ENCODE results near the gene PPHLN1.

Gene PPHLN1

DNA sequence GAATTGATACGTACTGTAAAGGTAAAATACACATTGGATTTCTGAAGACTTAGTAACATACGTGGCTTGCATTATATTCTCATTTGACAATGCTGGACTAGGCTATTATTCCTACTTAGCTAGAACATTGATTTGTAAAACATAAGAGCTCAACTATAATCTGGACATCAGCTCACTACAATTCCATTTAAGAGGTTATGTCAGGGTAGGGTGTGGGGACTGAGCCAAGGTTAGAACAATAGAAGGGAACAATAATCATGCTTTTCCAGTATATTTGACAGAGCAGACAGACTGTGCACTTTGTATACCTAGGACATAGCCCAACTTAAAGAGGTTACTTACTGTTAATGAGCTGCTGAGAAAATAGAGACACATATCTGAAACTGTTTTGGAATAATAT is 10.9 kb upstream of the PPHLN1 start:
- no peak for ATAC-seq
- TF ChIP-seq TOX (CRISPR knock-in tag; IDR thresholded peaks at IDR 0.05; ENCODE audit: borderline replicate concordance) (no peak), ZFP30 (CRISPR knock-in tag; IDR thresholded peaks at IDR 0.05) (no peak), ZFP3 (CRISPR knock-in tag; IDR thresholded peaks at IDR 0.05) (no peak), ISL1 (CRISPR knock-in tag; IDR thresholded peaks at IDR 0.05) (no peak), ESRRG (CRISPR knock-in tag; IDR thresholded peaks at IDR 0.05) (no peak), SNAI2 (CRISPR knock-in tag; IDR thresholded peaks at IDR 0.05) (no peak), ARNTL (CRISPR knock-in tag; IDR thresholded peaks at IDR 0.05; ENCODE audit: borderline replicate concordance, low read depth) (no peak), BACH2 (CRISPR knock-in tag; IDR thresholded peaks at IDR 0.05; ENCODE audit: borderline replicate concordance) (no peak), RARB (CRISPR knock-in tag; IDR thresholded peaks at IDR 0.05) (no peak), ZNF70 (CRISPR knock-in tag; IDR thresholded peaks at IDR 0.05) (no peak), PPARA (CRISPR knock-in tag; IDR thresholded peaks at IDR 0.05; ENCODE audit: borderline replicate concordance) (no peak), ZNF8 (CRISPR knock-in tag; IDR thresholded peaks at IDR 0.05) (no peak), CSDC2 (CRISPR knock-in tag; IDR thresholded peaks at IDR 0.05) (no peak)
- TF ChIP-seq, protein P1, sequence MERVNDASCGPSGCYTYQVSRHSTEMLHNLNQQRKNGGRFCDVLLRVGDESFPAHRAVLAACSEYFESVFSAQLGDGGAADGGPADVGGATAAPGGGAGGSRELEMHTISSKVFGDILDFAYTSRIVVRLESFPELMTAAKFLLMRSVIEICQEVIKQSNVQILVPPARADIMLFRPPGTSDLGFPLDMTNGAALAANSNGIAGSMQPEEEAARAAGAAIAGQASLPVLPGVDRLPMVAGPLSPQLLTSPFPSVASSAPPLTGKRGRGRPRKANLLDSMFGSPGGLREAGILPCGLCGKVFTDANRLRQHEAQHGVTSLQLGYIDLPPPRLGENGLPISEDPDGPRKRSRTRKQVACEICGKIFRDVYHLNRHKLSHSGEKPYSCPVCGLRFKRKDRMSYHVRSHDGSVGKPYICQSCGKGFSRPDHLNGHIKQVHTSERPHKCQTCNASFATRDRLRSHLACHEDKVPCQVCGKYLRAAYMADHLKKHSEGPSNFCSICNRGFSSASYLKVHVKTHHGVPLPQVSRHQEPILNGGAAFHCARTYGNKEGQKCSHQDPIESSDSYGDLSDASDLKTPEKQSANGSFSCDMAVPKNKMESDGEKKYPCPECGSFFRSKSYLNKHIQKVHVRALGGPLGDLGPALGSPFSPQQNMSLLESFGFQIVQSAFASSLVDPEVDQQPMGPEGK (CRISPR knock-in tag; IDR thresholded peaks at IDR 0.05; ENCODE audit: borderline replicate concordance) = no peak
- TF ChIP-seq, protein P2, sequence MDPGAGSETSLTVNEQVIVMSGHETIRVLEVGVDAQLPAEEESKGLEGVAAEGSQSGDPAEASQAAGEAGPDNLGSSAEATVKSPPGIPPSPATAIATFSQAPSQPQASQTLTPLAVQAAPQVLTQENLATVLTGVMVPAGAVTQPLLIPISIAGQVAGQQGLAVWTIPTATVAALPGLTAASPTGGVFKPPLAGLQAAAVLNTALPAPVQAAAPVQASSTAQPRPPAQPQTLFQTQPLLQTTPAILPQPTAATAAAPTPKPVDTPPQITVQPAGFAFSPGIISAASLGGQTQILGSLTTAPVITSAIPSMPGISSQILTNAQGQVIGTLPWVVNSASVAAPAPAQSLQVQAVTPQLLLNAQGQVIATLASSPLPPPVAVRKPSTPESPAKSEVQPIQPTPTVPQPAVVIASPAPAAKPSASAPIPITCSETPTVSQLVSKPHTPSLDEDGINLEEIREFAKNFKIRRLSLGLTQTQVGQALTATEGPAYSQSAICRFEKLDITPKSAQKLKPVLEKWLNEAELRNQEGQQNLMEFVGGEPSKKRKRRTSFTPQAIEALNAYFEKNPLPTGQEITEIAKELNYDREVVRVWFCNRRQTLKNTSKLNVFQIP (CRISPR knock-in tag; IDR thresholded peaks at IDR 0.05; ENCODE audit: borderline replicate concordance, low read depth) = no peak
- TF ChIP-seq, protein P3, sequence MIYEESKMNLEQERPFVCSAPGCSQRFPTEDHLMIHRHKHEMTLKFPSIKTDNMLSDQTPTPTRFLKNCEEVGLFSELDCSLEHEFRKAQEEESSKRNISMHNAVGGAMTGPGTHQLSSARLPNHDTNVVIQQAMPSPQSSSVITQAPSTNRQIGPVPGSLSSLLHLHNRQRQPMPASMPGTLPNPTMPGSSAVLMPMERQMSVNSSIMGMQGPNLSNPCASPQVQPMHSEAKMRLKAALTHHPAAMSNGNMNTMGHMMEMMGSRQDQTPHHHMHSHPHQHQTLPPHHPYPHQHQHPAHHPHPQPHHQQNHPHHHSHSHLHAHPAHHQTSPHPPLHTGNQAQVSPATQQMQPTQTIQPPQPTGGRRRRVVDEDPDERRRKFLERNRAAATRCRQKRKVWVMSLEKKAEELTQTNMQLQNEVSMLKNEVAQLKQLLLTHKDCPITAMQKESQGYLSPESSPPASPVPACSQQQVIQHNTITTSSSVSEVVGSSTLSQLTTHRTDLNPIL (CRISPR knock-in tag; IDR thresholded peaks at IDR 0.05; ENCODE audit: low read depth) = no peak

DNA sequence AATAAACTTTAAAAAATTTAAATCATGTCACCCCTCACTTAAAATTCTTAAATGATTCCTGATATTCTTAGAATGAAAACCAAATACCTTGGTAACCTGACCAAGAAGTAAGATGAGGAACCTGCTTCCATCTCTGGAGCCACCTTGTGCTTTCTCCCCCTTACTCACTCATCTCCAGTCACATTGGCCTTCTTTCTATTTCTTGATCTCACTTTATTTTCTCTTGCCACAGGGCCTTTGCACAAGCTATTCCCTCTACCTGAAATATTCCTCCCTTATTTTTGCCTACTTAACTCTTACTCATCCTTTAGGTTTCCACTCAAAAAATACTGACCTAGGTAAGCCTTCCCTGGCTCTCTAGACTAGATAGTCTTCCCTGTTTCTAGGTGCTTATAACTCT is 5.2 kb upstream of the PPHLN1 start:
- no peak for TF ChIP-seq ESRRG (CRISPR knock-in tag; IDR thresholded peaks at IDR 0.05)
- TF ChIP-seq, protein P4, sequence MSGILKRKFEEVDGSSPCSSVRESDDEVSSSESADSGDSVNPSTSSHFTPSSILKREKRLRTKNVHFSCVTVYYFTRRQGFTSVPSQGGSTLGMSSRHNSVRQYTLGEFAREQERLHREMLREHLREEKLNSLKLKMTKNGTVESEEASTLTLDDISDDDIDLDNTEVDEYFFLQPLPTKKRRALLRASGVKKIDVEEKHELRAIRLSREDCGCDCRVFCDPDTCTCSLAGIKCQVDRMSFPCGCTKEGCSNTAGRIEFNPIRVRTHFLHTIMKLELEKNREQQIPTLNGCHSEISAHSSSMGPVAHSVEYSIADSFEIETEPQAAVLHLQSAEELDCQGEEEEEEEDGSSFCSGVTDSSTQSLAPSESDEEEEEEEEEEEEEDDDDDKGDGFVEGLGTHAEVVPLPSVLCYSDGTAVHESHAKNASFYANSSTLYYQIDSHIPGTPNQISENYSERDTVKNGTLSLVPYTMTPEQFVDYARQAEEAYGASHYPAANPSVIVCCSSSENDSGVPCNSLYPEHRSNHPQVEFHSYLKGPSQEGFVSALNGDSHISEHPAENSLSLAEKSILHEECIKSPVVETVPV (CRISPR knock-in tag; IDR thresholded peaks at IDR 0.05) = no peak
- TF ChIP-seq ZNF70 (CRISPR knock-in tag; IDR thresholded peaks at IDR 0.05) = no peak
- TF ChIP-seq ARNTL (CRISPR knock-in tag; IDR thresholded peaks at IDR 0.05; ENCODE audit: borderline replicate concordance, low read depth) = no peak
- TF ChIP-seq CSDC2 (CRISPR knock-in tag; IDR thresholded peaks at IDR 0.05) = no peak
- TF ChIP-seq ZNF8 (CRISPR knock-in tag; IDR thresholded peaks at IDR 0.05) = no peak
- no peak for TF ChIP-seq GLIS3 (CRISPR knock-in tag; IDR thresholded peaks at IDR 0.05)
- TF ChIP-seq, protein P5, sequence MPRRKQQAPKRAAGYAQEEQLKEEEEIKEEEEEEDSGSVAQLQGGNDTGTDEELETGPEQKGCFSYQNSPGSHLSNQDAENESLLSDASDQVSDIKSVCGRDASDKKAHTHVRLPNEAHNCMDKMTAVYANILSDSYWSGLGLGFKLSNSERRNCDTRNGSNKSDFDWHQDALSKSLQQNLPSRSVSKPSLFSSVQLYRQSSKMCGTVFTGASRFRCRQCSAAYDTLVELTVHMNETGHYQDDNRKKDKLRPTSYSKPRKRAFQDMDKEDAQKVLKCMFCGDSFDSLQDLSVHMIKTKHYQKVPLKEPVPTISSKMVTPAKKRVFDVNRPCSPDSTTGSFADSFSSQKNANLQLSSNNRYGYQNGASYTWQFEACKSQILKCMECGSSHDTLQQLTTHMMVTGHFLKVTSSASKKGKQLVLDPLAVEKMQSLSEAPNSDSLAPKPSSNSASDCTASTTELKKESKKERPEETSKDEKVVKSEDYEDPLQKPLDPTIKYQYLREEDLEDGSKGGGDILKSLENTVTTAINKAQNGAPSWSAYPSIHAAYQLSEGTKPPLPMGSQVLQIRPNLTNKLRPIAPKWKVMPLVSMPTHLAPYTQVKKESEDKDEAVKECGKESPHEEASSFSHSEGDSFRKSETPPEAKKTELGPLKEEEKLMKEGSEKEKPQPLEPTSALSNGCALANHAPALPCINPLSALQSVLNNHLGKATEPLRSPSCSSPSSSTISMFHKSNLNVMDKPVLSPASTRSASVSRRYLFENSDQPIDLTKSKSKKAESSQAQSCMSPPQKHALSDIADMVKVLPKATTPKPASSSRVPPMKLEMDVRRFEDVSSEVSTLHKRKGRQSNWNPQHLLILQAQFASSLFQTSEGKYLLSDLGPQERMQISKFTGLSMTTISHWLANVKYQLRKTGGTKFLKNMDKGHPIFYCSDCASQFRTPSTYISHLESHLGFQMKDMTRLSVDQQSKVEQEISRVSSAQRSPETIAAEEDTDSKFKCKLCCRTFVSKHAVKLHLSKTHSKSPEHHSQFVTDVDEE (CRISPR knock-in tag; IDR thresholded peaks at IDR 0.05) = no peak
- no peak for TF ChIP-seq ISL1 (CRISPR knock-in tag; IDR thresholded peaks at IDR 0.05)
- TF ChIP-seq ZC3H10 (CRISPR knock-in tag; IDR thresholded peaks at IDR 0.05) = no peak
- ATAC-seq = no peak

DNA sequence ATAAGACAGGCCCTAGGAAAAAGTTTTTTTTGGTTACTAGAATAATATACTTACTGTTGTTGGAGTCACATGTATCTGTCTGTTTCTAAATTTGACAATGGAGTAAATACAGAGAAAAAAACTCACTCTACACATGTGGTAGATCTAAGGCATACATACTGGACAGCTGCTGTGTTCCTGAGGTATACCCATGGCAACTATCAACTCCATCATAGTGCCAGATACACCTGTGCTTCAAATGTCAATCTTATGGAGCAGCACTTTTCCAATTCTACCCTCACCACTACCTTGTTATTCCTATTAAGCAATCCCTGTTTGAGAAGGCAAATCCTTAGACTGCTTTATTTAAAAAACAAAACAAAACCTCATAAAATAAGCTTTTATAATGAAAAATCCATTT is 3.4 kb upstream of the PPHLN1 start:
- no peak for ATAC-seq
- TF ChIP-seq ARNTL (CRISPR knock-in tag; IDR thresholded peaks at IDR 0.05; ENCODE audit: borderline replicate concordance, low read depth) (no peak), ZFP30 (CRISPR knock-in tag; IDR thresholded peaks at IDR 0.05) (no peak), GLIS3 (CRISPR knock-in tag; IDR thresholded peaks at IDR 0.05) (no peak), ZNF70 (CRISPR knock-in tag; IDR thresholded peaks at IDR 0.05) (no peak)
- TF ChIP-seq, protein P5 (CRISPR knock-in tag; IDR thresholded peaks at IDR 0.05) = no peak
- TF ChIP-seq, protein P2 (CRISPR knock-in tag; IDR thresholded peaks at IDR 0.05; ENCODE audit: borderline replicate concordance, low read depth) = no peak
- TF ChIP-seq, protein P4 (CRISPR knock-in tag; IDR thresholded peaks at IDR 0.05) = no peak

Data from SK-N-SH treated with all-trans-retinoic acid at 6 μM for 48 hours (cell line).